ENCODE results near the gene DHX40.

DNA sequence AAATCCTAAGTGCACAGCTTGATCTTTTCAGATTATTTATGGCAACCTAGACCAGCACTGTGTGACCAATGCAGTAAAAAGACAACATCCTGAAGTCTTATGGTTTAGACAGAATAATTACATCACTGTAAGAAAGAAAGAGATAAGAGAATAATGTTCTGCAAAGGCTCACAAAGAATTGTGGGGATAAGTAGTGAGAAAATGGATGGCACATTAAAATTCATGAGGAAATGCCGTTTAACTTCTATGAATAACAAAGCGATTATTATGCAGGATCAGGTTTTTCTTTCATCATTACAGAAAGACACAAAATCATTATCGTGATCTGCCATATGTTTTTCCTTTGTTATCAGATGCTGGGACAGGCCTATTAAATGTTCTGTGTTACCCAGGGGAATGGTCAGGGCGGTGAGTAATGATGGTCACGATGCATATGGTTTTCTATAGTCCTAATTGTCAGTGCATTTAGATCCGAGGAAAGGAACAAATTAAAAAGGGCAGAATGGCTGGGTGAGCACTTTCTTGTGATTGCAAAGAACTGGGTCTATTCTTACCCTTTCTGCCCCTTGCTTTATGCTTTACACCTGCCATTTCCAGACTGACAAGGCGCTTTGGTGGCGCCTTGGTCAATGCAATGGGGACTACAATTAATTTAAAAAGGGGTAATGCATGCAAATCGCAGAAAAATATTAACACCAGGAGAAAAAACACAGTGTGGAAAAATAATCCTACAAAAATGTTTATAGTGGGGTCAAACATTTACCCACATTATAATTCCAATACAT is 18.1 kb upstream of the DHX40 start:
- TF ChIP-seq, protein P1, sequence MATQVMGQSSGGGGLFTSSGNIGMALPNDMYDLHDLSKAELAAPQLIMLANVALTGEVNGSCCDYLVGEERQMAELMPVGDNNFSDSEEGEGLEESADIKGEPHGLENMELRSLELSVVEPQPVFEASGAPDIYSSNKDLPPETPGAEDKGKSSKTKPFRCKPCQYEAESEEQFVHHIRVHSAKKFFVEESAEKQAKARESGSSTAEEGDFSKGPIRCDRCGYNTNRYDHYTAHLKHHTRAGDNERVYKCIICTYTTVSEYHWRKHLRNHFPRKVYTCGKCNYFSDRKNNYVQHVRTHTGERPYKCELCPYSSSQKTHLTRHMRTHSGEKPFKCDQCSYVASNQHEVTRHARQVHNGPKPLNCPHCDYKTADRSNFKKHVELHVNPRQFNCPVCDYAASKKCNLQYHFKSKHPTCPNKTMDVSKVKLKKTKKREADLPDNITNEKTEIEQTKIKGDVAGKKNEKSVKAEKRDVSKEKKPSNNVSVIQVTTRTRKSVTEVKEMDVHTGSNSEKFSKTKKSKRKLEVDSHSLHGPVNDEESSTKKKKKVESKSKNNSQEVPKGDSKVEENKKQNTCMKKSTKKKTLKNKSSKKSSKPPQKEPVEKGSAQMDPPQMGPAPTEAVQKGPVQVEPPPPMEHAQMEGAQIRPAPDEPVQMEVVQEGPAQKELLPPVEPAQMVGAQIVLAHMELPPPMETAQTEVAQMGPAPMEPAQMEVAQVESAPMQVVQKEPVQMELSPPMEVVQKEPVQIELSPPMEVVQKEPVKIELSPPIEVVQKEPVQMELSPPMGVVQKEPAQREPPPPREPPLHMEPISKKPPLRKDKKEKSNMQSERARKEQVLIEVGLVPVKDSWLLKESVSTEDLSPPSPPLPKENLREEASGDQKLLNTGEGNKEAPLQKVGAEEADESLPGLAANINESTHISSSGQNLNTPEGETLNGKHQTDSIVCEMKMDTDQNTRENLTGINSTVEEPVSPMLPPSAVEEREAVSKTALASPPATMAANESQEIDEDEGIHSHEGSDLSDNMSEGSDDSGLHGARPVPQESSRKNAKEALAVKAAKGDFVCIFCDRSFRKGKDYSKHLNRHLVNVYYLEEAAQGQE (IDR thresholded peaks at IDR 0.05) = no peak
- TF ChIP-seq CBX2 (IDR thresholded peaks at IDR 0.05; ENCODE audit: borderline replicate concordance, low read depth) (no peak), CTCF (IDR thresholded peaks at IDR 0.05) (no peak), PHF8 (IDR thresholded peaks at IDR 0.05; ENCODE audit: borderline replicate concordance, low read depth) (no peak), ZFP36 (IDR thresholded peaks at IDR 0.05; ENCODE audit: borderline replicate concordance, partially characterized antibody) (no peak), KDM1A (IDR thresholded peaks at IDR 0.05; ENCODE audit: low read depth) (no peak), MAX (IDR thresholded peaks at IDR 0.05) (no peak), RCOR1 (IDR thresholded peaks at IDR 0.05; ENCODE audit: low read depth, low read length) (no peak), HOXA7 (CRISPR knock-in tag; IDR thresholded peaks at IDR 0.05) (no peak), NPAS2 (CRISPR knock-in tag; IDR thresholded peaks at IDR 0.05; ENCODE audit: borderline replicate concordance) (no peak), EHMT2 (IDR thresholded peaks at IDR 0.05; ENCODE audit: low read depth) (no peak)
- TF ChIP-seq, protein P2, sequence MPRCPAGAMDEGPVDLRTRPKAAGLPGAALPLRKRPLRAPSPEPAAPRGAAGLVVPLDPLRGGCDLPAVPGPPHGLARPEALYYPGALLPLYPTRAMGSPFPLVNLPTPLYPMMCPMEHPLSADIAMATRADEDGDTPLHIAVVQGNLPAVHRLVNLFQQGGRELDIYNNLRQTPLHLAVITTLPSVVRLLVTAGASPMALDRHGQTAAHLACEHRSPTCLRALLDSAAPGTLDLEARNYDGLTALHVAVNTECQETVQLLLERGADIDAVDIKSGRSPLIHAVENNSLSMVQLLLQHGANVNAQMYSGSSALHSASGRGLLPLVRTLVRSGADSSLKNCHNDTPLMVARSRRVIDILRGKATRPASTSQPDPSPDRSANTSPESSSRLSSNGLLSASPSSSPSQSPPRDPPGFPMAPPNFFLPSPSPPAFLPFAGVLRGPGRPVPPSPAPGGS (IDR thresholded peaks at IDR 0.05) = no peak
- TF ChIP-seq, protein P3, sequence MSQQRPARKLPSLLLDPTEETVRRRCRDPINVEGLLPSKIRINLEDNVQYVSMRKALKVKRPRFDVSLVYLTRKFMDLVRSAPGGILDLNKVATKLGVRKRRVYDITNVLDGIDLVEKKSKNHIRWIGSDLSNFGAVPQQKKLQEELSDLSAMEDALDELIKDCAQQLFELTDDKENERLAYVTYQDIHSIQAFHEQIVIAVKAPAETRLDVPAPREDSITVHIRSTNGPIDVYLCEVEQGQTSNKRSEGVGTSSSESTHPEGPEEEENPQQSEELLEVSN (IDR thresholded peaks at IDR 0.05; ENCODE audit: borderline replicate concordance, low read depth) = no peak

Data from A549 (cell line).